GM21381 (cell line): ENCODE results near the gene YDJC.
"Not testable (repeated sequence)": the region's sequence is repeated elsewhere in the genome, so short reads cannot be mapped to it uniquely, and the experiment has no call there.

Source experiments
- ATAC-seq: cut with Tn5 transposase; IDR thresholded peaks from one replicate; pipeline ENCODE4 v1.9.1; 2021; ENCODE audit warnings: mild to moderate bottlenecking, moderate library complexity; ENCODE audit not compliant: unreplicated experiment

Gene YDJC

GRCh38 chr22:21652010-21652546 is 22.3 kb upstream of the YDJC start:
- peak; percentile 83 for ATAC-seq

- ATAC-seq = peak; percentile 21
Measured at GRCh38 chr22:21651521-21652009, 21.7 kb upstream of the YDJC start.

GRCh38 chr22:21650823-21651520 is 21.1 kb upstream of the YDJC start:
- peak; percentile 3 for ATAC-seq

- ATAC-seq = no peak
Measured at GRCh38 chr22:21650280-21650679, 20.5 kb upstream of the YDJC start.

- ATAC-seq = no peak
Measured at GRCh38 chr22:21646608-21647590, 17.1 kb upstream of the YDJC start.

GRCh38 chr22:21645513-21645912 is 15.7 kb upstream of the YDJC start:
- ATAC-seq = not testable (repeated sequence)

GRCh38 chr22:21643533-21644357 is 13.9 kb upstream of the YDJC start:
- ATAC-seq = no peak

- ATAC-seq = peak; percentile 29
Measured at GRCh38 chr22:21642584-21643448, 13.0 kb upstream of the YDJC start.

- peak; percentile 89 for ATAC-seq
Measured at GRCh38 chr22:21641789-21642583, 12.2 kb upstream of the YDJC start, which contains the start of gene SDF2L1. SDF2L1 (plus strand) TSS chr22:21642302; CDS start chr22:21642337, 35 bp downstream.

- ATAC-seq = no peak
Measured at GRCh38 chr22:21641417-21641788, 11.6 kb upstream of the YDJC start.

GRCh38 chr22:21640810-21641209 is 11.0 kb upstream of the YDJC start:
- ATAC-seq = no peak

GRCh38 chr22:21639359-21639758 is 9.5 kb upstream of the YDJC start:
- ATAC-seq = no peak

- ATAC-seq = not testable (repeated sequence)
Measured at GRCh38 chr22:21637450-21637849, 7.6 kb upstream of the YDJC start.

- ATAC-seq = no peak
Measured at GRCh38 chr22:21636629-21637218, 6.9 kb upstream of the YDJC start.

GRCh38 chr22:21635771-21636510 is 6.1 kb upstream of the YDJC start:
- ATAC-seq = no peak

GRCh38 chr22:21634844-21635243 is 5.0 kb upstream of the YDJC start:
- ATAC-seq = no peak

GRCh38 chr22:21634081-21634480 is 4.3 kb upstream of the YDJC start:
- no peak for ATAC-seq

GRCh38 chr22:21633481-21633880 is 3.7 kb upstream of the YDJC start:
- ATAC-seq = no peak
